HEK293 (cell line): ENCODE data around the gene KBTBD4.

ENCODE experiments used
- BCL6B ChIP-seq: fragments of 450-650 bp; formaldehyde crosslinking; IDR thresholded peaks from 2 replicates; pipeline ENCODE4 v1.5.1; 2017; ENCODE audit warnings: missing biosample characterization, missing genetic modification characterization
- HIC1 ChIP-seq: fragments of 450-650 bp; formaldehyde crosslinking; IDR thresholded peaks from 2 replicates; pipeline ENCODE4 v1.5.1; 2016; ENCODE audit warnings: missing biosample characterization, missing genetic modification characterization
- OVOL3 ChIP-seq: fragments of 450-650 bp; formaldehyde crosslinking; IDR thresholded peaks from 2 replicates; pipeline ENCODE4 v1.5.1; 2016; ENCODE audit warnings: missing biosample characterization, missing genetic modification characterization
- PATZ1 ChIP-seq: fragments of 450-650 bp; formaldehyde crosslinking; IDR thresholded peaks from 2 replicates; pipeline ENCODE4 v1.5.1; 2016; ENCODE audit warnings: missing biosample characterization, missing genetic modification characterization
- PRDM6 ChIP-seq: fragments of 450-650 bp; formaldehyde crosslinking; IDR thresholded peaks from 2 replicates; pipeline ENCODE4 v1.5.1; 2017; ENCODE audit warnings: missing biosample characterization, missing genetic modification characterization
- SCRT1 ChIP-seq: fragments of 450-650 bp; formaldehyde crosslinking; IDR thresholded peaks from 2 replicates; pipeline ENCODE4 v1.5.1; 2016; ENCODE audit warnings: missing biosample characterization, missing genetic modification characterization, borderline replicate concordance
- SCRT2 ChIP-seq: fragments of 450-650 bp; formaldehyde crosslinking; IDR thresholded peaks from 2 replicates; pipeline ENCODE4 v1.5.1; 2016; ENCODE audit warnings: missing biosample characterization, missing genetic modification characterization
- TRIM28 ChIP-seq: IDR thresholded peaks from 2 replicates; pipeline ENCODE4 v1.6.1; 2011; ENCODE audit warnings: low read length, control low read depth, borderline replicate concordance
- ZBTB21 ChIP-seq: fragments of 450-650 bp; formaldehyde crosslinking; IDR thresholded peaks from 2 replicates; pipeline ENCODE4 v1.5.1; 2017; ENCODE audit warnings: missing biosample characterization, missing genetic modification characterization
- ZBTB44 ChIP-seq: fragments of 450-650 bp; IDR thresholded peaks from 2 replicates; pipeline ENCODE4 v1.5.1; 2018; ENCODE audit warnings: missing biosample characterization, mild to moderate bottlenecking, missing genetic modification characterization
- ZFP69B ChIP-seq: fragments of 450-650 bp; formaldehyde crosslinking; IDR thresholded peaks from 2 replicates; pipeline ENCODE4 v1.5.1; 2016; ENCODE audit warnings: missing biosample characterization, missing genetic modification characterization
- ZNF114 ChIP-seq: fragments of 450-650 bp; formaldehyde crosslinking; IDR thresholded peaks from 2 replicates; pipeline ENCODE4 v1.5.0; 2017; ENCODE audit warnings: missing biosample characterization, missing genetic modification characterization
- ZNF23 ChIP-seq: fragments of 450-650 bp; formaldehyde crosslinking; IDR thresholded peaks from 2 replicates; pipeline ENCODE4 v1.5.1; 2016; ENCODE audit warnings: missing biosample characterization, missing genetic modification characterization, borderline replicate concordance
- ZNF266 ChIP-seq: fragments of 450-650 bp; formaldehyde crosslinking; IDR thresholded peaks from 2 replicates; pipeline ENCODE4 v1.5.1; 2016; ENCODE audit warnings: missing biosample characterization, missing genetic modification characterization, low read depth
- ZNF366 ChIP-seq: fragments of 450-650 bp; formaldehyde crosslinking; conservative IDR thresholded peaks from 2 replicates; pipeline ENCODE4 v1.5.1; 2016; ENCODE audit warnings: missing biosample characterization, missing genetic modification characterization
- ZNF391 ChIP-seq: fragments of 450-650 bp; formaldehyde crosslinking; IDR thresholded peaks from 2 replicates; pipeline ENCODE4 v1.5.1; 2016; ENCODE audit warnings: low read depth, missing biosample characterization, missing genetic modification characterization, borderline replicate concordance
- ZNF488 ChIP-seq: fragments of 450-650 bp; formaldehyde crosslinking; IDR thresholded peaks from 2 replicates; pipeline ENCODE4 v1.5.1; 2016; ENCODE audit warnings: missing biosample characterization, missing genetic modification characterization
- ZNF521 ChIP-seq: fragments of 450-650 bp; formaldehyde crosslinking; IDR thresholded peaks from 2 replicates; pipeline ENCODE4 v1.5.1; 2017; ENCODE audit warnings: missing biosample characterization, mild to moderate bottlenecking, missing genetic modification characterization
- ZNF596 ChIP-seq: fragments of 450-650 bp; IDR thresholded peaks from 2 replicates; pipeline ENCODE4 v1.5.0; 2018; ENCODE audit warnings: missing biosample characterization, mild to moderate bottlenecking, missing genetic modification characterization, moderate library complexity
- ZNF600 ChIP-seq: fragments of 450-650 bp; formaldehyde crosslinking; IDR thresholded peaks from 2 replicates; pipeline ENCODE4 v1.5.1; 2016; ENCODE audit warnings: missing biosample characterization, missing genetic modification characterization
- ZNF629 ChIP-seq: fragments of 450-650 bp; formaldehyde crosslinking; IDR thresholded peaks from 2 replicates; pipeline ENCODE4 v1.5.1; 2017; ENCODE audit warnings: missing biosample characterization, missing genetic modification characterization
- ZNF639 ChIP-seq: fragments of 450-650 bp; formaldehyde crosslinking; IDR thresholded peaks from 2 replicates; pipeline ENCODE4 v1.5.1; 2016; ENCODE audit warnings: missing biosample characterization, missing genetic modification characterization
- ZNF692 ChIP-seq: fragments of 450-650 bp; formaldehyde crosslinking; IDR thresholded peaks from 2 replicates; pipeline ENCODE4 v1.5.1; 2016; ENCODE audit warnings: missing biosample characterization, missing genetic modification characterization
- ZSCAN23 ChIP-seq: fragments of 450-650 bp; formaldehyde crosslinking; IDR thresholded peaks from 2 replicates; pipeline ENCODE4 v1.5.1; 2016; ENCODE audit warnings: missing biosample characterization, missing genetic modification characterization
- ZSCAN5A ChIP-seq: fragments of 450-650 bp; formaldehyde crosslinking; IDR thresholded peaks from 2 replicates; pipeline ENCODE4 v1.5.1; 2016; ENCODE audit warnings: missing biosample characterization, missing genetic modification characterization

KBTBD4 gene

GRCh38 chr11:47523490-47524225, 55.1 kb downstream of the KBTBD4 start (continued):
- TF ChIP-seq ZSCAN5A (tag by site-specific recombination) (no peak), HIC1 (tag by site-specific recombination) (no peak), ZNF521 (tag by site-specific recombination) (no peak), ZNF692 (tag by site-specific recombination) (peak; percentile 86), OVOL3 (no peak), ZNF488 (tag by site-specific recombination) (no peak), SCRT2 (tag by site-specific recombination) (peak; percentile 94), ZNF366 (tag by site-specific recombination) (peak; percentile 50; the same call in 1 of the 2 replicates), ZBTB44 (no peak), ZSCAN23 (tag by site-specific recombination) (0 out of 2 replicates have a peak, but pooled peaks have one; percentile 11), TRIM28 (peak; percentile 90), PRDM6 (tag by site-specific recombination) (peak; percentile 36; the same call in 1 of the 2 replicates), BCL6B (tag by site-specific recombination) (no peak), ZNF23 (tag by site-specific recombination) (no peak), ZNF639 (tag by site-specific recombination) (no peak), ZNF629 (tag by site-specific recombination) (peak; percentile 53), ZNF596 (tag by site-specific recombination) (no peak), ZBTB21 (tag by site-specific recombination) (no peak), PATZ1 (tag by site-specific recombination) (no peak), ZNF266 (tag by site-specific recombination) (no peak), ZNF114 (no peak), ZNF600 (tag by site-specific recombination) (peak; percentile 91), ZNF391 (tag by site-specific recombination) (no peak), SCRT1 (tag by site-specific recombination) (peak; percentile 89), ZFP69B (tag by site-specific recombination) (peak; percentile 92)
